ENCODE results near the gene CBFA2T2.

Gene CBFA2T2

DNA sequence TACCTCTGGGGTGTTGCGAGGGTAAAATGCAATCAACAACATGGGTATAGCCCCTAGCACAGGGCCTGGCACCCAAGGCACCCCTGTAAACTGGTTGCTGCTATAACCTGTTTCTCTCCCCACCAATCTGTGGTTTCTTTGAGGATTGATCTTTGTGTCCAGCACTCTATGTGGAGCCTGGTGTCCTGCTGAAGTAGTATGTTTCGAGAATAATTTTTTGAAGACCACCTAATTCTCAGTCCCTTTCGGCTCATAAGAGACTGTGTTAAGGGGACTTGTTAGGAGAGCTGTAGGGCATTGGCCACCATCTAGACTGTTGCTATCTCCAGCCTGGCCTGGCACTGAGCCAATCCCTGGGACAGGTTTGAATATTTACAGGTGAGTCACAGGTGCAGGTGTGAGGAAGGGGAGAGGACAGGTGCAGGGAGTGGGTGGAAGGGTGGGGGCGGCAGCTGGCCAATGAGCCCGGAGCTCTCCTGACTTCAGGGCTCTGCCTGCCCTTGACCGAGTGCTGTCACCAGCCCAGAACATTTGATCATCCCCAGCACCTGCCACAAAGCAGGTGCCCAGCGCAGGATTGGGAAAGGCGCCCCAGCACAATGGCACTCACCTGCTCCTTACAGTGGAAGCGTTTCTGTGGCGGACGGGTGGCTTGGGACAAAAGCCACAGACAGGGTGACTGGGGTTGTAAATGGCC, 164.2 kb downstream of the CBFA2T2 start:
- no peak for DNase-seq

DNA sequence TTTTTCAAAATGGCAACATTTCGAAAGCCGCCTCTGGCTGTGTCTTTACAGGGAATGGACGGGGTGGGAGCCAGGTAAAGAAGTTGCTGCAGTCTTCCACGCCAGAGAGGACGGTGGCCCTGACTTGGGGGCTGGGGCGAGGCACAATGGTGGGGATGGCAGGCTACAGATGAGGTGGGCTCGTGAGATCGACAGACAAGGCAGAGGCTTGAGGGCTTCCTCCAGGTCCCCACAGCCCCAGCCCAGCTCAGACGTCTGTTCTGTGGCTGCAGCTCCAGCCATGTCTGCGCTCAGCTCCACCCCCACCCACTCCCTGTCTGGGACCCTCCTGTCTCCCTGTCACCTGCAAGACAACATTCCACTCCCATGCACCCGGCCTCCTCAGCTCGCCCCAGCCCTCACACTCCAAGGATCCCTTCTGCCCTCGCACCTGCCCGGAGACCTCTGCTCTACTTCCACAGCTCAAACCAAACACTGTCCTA, 164.8 kb downstream of the CBFA2T2 start:
- DNase-seq = no peak

DNA sequence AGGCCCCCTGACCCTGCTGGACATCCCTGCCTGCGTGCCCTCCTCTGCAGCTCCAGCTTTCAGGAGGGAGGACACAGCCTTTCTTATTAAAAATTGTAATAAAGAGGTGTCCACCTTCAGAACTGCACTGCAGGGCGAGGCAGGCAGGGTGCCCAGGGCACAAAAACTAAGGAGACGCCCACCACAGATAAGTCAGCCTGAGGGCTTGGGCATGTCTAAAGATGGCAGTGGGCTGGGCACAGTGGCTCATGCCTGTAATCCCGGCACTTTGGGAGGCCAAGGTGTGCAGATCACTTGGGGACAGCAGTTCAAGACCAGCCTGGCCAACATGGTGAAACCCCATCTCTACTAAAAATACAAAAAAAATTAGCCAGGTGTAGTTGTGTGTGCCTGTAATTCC, 165.3 kb downstream of the CBFA2T2 start:
- DNase-seq = no peak

DNA sequence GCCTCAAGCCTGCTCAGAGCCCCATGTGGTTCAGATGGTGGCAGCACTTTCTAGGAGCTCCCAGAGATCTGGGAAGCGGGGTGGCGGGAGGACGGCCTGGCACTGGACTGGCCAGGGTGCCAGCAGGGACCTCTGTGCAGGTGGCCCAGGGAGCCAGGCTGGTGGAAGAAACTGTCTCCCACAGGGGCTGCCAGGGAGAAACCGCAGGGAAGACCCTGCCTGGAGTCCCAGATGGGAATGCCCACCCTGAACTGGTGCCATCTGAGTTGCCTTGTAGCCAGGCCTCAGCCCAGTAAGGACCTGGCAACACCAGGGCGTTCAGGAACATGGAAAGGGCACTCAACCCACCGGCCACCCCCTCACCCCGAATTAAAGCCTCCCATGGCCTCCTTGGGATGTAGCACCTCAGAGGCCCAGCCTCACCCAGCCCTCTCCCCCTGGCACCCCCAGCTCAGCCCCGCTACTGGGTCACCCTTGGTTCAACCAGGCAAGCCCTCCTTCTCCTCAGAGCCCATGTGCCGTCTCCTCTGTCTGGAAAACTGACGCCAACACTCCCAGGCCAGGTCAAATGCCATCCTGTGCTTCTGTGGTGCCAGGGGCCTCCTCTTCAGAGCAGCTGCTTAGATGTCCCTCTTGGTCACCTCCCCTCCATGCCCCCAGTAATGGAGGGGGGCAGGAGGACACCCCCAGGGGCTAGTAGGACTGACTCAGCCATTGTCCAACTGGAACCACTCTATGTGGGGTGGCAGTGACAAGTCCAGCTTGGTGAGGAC, 166.3 kb downstream of the CBFA2T2 start:
- DNase-seq = no peak

DNA sequence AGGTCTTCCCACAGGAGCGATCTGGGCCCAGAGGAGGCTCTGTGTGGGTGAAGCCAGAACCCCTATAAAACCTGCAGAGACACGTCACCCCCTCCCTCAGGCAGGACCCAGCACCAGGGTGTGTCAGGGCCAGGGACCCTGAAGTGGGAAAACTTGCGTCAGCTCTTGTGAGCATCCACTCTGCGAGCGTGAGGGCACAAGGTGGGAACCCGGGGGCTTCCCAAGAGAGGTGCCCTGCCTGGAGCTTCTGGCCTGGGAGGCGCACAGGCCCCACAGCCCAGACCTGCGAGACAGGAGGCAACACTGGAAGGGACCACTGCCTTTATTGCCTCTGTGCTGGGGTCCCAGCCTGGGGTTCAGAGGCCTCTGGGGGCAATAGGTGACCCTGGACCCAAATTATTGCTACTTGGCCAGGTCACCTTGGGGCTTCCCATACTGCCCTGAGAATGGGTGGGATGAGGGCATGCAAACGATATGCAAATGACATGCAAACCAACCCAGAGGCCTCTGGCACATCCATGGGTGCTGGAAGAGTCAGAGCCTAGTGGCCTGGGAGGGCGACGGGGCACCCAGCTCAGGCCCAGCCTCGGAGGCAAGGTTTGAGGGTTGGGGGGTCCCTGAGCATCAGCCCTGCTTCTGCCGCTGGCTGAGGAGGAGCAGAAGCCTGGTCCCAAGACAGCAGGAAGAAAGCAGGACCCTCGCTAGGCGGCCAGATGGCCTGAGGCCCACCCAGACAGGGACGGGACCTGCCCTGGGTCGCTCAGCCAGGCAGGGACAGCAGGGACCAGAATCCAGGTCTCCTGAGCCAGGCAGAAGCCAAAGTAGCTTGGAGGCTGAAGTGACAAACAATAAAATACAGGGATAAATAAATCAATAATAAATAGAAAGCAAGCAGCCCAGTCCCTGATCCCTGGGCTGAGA, 167.1 kb downstream of the CBFA2T2 start:
- DNase-seq = no peak

DNA sequence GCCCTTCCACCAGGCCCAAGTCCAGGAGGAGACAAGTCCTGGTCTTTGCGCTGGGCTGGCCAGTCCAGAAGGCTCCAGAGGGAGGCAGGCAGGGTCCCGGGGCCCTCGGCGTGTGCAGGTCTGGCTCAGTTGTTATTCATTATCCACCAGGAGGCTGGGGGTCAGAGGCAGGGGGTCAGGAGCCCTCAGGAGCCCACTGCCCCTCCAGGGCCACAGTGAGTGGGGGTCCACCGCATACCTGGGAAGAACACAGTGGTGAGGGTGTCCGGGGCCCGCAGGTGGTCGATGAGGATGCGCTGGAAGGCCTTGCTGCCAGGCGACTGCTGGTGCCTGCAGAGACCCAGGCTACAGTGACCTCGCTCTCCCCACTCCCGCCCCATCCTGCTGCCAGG, 167.8 kb downstream of the CBFA2T2 start:
- DNase-seq = no peak

DNA sequence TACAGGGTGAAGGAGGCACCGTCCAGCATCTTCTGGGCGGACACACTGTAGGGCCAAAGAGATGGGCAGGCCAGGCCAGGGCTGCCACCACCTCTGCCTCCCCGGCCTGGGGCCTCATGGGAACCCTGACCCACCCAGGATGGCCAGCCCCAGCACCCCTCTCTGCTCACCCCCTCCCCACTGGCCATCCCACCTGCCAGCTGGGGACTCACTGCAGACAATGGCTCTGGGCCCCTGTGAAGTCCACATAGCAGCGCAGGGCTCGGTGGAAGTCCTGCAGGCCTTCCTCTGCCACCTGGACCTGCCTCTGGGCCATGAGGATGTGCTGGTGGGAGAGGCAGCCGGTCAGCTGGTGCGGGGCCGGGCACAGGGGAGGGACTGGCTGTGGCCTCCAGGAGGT, 168.6 kb downstream of the CBFA2T2 start:
- no peak for DNase-seq

DNA sequence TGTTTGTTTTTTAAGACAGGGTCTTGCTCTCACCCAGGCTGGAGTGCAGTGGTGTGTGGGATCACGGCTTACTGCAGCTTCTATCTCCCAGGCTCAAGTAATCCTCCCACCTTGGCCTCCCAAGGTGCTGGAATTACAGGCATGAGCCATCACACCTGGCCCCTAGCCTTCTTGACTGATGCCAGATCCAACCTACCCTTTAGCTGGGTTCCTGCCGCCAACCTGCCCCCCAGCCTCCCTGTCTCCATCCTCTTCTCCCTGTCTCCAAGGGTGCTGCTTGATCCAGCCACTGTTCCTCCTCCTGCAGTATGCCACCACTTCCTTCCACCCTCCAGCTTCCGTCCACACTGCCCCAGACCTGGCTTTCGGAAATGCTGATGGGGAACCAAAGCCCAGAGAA, 169.0 kb downstream of the CBFA2T2 start:
- no peak for DNase-seq

DNA sequence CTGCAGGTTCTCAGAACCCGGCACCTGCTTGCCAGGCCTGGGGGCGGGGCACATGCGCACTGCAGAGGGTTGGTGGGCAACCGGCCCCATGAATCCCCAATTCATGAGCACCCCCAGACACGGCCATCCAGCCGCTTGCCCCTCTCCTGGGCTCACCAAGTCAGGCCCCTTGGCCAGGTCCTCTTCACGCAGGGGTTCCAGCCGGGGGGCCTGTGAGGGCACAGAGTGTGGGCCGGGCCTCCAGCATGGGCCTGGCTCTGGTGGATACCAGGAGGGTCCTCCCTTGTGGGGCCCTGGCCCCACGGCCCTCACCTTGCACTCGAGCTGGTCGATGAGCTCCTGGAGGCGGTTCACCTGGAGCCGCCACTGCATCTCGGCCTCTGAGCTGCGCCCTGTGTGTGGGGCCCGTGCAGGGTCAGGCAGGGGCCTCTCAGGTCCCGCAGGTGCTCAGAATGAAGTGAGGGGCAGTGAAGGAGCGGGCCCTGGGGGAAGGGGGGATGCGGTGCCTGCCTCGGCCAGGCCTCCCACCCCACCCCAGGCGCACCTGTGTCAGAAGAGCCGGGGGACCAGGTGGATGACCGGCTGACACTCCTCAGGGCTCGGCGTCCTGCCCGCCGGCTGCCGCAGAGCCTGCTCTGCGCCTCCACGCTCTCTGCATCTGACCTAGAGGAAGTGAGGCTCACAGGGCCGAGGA, 169.6 kb downstream of the CBFA2T2 start:
- DNase-seq = no peak

DNA sequence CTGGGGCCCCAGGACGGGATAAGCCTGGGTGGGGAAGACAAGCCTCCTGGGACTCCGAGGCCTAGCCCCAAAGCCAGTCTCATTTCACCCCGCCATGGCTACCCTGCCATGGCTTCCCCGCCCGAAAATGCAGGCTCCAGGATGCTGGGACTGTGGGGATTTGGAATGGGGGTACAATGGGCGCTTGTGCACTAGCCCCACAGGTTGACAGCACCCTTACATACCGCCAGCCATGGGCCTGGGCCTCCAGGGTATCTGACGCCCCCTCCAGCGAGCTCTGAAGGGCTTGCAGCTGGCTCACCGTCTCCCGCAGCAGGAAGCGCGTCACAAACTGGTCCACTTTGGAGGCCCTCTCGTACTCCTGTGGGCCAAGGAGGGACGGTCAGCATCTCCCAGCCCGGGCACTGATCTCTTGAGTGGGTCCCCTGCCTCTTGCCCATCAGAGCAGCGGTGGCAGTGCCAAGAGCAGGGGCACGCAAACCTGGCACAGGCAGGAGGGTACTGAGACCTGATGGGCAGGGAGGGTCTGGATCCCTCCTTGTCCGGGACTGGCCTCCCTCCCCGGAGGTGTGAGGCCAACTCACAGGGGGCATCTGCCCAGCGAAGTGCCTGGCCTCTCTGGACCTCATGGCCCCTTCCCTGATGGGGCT, 170.3 kb downstream of the CBFA2T2 start:
- no peak for DNase-seq

DNA sequence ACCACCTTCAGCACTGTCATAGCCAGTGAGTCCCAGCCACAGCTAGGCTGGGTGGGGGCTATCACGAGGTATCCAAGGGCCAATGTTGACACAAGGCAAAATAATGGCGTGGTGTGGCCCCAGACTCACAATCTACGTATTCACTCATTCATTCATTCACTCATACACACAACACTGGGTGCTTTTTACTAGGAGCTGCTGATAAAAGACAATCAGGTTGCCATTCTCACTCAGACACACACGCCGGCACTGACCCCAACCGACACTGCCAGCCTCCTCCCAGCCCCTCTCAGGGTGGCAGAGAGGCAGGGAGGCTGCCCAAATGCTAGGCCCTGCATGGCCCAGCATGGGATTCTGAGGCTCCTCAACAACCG, 170.8 kb downstream of the CBFA2T2 start:
- no peak for DNase-seq

DNA sequence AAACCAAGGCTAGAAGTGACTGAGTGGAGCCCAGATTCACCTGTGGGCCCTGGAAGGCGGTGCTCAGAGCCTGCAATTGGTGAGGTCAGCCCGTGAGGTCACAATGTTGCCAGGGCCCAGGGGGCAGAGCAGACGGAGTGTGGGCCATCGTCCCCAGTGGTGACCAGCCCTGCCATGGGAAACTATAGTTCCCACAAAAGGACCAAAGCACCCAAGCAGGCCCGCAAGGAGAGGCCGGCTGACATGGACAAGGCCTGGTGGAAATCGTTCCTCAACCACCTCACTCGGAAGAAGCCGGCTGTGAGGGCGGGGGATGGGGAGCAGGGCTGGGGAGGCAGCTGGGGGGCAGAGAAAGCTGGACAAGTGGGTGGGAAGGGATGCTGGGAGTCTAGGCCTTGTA, 172.3 kb downstream of the CBFA2T2 start, which contains the start of gene C20orf144:
C20orf144 (plus strand) TSS at position 156 of the 400 bp plus-strand sequence; CDS start at position 175, 19 bp downstream.
- no peak for DNase-seq

DNA sequence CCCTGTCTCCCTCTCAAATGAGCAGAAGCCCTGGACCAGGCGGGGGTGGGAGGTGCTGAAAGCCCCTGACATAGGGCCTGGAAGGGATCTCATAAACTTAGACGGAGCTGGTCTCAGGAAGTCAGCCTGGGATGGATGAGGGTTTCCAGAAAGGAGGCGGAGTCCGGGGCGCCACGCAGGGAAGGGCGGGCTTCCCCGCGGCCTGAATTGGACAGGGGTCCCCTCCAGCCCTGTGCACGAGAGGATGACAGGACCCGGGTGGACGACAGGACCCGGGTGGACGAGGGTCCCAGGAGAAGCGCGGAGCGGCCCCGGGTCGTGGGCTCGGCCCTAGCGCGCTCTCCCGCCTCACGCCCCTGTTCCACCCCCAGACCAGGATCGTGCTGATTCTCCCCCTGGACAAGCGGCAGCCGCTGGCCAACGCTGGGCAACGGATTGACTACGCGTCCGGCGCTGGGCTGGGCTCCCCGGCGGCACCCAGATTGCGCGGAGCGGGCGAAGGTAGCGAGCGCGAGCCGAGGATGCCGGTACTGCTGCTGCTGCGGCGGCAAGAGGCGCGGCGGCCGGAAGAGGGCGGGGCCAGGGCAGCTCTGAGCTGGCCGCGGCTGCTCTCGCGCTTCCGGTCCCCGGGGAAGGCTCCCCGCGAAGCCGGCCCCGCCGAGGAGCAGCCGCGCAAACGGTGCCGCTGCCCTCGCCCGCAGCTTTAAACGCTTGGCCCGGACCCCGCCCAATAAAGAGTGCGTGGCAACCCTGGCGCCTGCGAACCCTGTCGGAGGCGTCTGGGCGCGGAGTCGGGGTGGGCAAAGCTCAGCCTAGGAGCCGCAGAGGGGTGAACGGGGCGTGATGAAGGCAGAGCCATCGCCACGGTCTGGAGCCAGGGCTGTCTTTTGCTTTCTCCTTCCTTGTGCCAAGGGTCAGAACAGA, 173.5 kb downstream of the CBFA2T2 start:
- DNase-seq = peak; percentile 77

DNA sequence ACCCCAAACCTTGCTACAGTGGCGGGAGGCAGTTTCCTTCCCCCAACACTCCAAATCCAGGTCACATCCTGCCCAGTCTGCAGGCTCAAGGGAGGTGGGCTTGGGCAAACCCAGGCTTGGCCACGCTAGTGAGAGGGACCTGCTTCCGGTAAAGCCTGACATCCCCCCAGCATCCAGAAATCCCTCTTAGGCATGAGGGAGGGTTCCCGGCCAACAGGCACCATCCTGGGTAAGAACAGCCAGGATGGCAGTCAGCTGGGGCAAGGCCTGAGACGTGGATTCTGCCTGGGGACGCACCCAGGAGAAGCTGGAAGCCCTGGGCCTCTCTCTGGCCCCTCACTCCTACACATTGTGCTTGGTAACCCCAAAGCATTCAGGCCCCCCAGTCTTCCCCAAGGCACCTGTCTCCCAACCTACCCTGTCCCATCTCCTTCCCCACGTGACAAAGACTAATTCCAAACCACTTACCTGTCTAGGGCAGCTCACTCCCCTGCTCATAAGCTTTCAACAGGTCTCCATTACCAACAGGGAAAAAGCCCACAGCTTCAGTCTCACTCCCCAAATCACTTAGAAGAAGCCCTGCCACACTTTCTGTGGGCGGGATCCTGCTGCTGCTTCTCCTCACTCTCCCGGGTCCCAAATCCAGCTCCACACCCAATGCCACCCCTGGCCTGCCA, 174.3 kb downstream of the CBFA2T2 start:
- no peak for DNase-seq

DNA sequence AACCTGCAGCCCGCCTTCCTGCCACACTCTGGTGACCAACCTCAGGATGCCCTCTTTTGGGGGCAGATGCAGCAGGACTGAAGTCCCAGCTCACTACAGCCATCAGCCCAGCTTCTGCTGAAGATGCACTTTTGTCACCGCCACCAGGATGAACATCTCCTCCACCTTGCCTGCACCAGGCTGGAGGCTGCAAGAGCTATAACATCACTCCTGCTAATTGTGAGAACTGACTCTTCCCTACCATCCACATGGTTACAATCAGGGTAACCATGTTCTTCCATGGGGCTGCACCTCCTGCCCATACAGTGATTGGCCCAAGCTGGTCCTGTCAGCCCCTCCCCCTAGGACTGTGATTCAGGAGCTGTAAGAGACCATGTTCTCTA, 174.9 kb downstream of the CBFA2T2 start:
- no peak for DNase-seq

DNA sequence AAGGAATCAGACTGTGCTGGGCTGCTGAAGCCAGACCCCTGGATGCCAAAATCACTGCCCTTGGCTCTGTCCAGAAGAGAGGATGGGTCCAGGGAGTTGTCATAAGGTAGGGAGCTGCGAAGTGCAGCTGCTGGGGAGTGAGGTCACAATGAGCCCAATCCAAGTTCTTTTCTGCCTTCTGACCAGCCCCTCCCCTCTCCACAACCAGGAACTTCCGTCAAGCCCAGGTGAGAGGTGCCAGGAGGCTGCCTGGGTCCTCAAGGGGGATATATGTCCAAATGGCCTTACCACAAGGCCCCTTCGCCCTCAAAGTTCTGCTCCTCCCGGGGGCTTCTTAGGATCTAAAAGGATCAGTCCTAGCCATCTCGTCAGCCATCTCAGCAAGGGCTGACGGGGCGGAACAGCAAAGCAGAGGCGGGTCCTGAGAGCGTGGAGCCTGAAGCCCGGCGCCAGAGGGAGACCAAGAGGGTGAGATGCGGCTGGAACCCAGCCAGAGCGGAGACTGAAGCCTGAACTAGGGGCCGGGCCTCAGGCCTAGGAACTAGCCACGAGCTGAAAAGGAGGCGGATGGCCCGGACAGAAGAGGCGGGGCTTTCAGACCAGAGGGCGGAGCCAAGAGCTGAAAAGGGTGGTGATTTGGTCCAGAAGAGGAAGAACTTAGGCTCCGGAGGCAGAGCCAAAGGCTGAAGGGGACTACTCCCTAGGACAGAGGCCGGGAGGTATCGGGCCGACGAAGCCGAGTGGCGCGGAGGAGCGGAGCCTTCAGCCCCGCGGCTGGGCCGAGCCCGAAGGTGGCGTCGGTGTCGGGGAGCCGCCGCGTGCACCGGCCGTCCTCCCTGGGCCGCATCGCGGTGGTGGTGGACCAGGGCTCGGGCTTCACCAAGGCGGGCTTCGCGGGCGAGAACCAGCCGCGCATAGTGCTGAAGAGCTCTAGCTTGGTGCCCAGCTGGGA, 176.7 kb downstream of the CBFA2T2 start, which contains the start of gene ACTL10:
ACTL10 (plus strand) TSS at position 651 of the 952 bp plus-strand sequence. CDS start 555 bp downstream, outside the sequence.
- peak; percentile 98 for DNase-seq

DNA sequence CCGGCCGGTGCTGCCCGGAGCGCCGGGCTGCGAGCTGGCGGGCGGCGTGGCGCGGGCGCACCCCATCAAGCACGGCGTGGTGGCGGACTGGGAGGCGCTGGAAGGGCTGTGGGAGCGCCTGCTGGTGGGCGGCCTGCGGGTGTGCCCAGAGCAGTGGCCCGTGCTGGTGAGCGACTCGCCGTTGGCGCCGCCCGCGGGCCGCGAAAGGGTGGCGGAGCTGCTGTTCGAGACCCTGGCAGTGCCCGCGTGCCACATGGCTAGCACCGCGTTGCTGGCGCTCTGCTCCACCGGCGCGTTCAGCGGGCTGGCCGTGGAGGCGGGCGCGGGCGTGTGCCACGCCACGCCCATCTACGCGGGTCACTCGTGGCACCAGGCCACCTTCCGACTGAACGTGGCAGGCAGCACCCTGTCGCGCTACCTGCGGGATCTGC, 177.4 kb downstream of the CBFA2T2 start:
- no peak for DNase-seq

DNA sequence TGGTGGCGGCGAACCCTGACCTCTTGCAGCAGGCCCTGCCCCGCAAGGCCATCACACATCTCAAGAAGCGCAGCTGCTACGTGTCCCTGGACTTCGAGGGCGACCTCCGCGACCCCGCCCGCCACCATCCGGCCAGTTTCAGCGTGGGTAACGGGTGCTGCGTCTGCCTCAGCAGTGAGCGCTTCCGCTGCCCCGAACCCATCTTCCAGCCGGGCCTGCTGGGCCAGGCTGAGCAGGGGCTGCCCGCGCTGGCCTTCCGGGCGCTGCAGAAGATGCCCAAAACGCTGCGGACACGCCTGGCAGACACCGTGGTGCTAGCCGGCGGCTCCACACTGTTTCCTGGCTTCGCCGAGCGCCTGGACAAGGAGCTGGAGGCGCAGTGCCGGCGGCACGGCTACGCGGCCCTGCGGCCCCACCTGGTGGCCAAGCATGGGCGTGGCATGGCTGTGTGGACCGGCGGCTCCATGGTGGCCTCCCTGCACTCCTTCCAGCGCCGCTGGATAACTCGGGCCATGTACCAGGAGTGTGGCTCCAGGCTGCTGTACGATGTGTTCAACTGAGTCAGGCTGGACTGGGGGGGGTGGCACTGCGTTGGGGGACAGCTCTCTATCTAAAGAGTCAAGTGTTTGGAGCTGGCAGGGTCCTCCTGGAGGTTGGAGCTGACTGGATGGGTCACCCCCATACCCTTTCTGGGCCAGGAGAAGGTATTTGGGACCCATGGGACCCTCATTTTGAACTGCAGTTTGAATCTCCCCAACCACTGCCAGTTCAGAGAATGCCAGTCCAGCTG, 178.0 kb downstream of the CBFA2T2 start:
- peak; percentile 71 for DNase-seq

Measured in fibroblast of skin of scalp (primary cell).